Testis (tissue), 5 donors: ENCODE measurements around the gene ZNF337. TPM values are rescaled to one million over a fixed set of nuclear protein-coding genes. Genes with fewer than 3 reads are reported as not detected.

Experiments used
- DNase-seq: peaks from one replicate; pipeline ENCODE4 v3.0.0-alpha.2; 2019
- H3K27ac ChIP-seq, 2 donors: fragments of 200-600 bp; sonication (generic); one replicate each; pipeline ENCODE4 v1.5.1; 2019
- H3K27me3 ChIP-seq: fragments of 200-600 bp; sonication (generic); one replicate; pipeline ENCODE4 v1.5.1; 2019
- H3K36me3 ChIP-seq: fragments of 200-600 bp; sonication (generic); one replicate; pipeline ENCODE4 v1.5.1; 2017; ENCODE audit warnings: low read depth; ENCODE audit errors: missing control alignments
- H3K4me1 ChIP-seq: fragments of 200-600 bp; sonication (generic); one replicate; pipeline ENCODE4 v1.5.1; 2019
- H3K4me3 ChIP-seq, 2 donors: fragments of 200-600 bp; sonication (generic); one replicate each; pipeline ENCODE4 v1.5.1; 2017 to 2019
- H3K9me3 ChIP-seq: fragments of 200-600 bp; sonication (generic); one replicate; pipeline ENCODE4 v1.5.1; 2017
- POLR2A ChIP-seq: fragments of 450-650 bp; IDR thresholded peaks from one replicate; pipeline ENCODE4 v1.6.1; 2017; ENCODE audit warnings: antibody characterized with exemption, mild to moderate bottlenecking, moderate library complexity
- WGBS, 2 donors: methylation state at CpG; one replicate each; pipeline ENCODE4 v1.1.5; 2018; 5-methylcytosine and 5-hydroxymethylcytosine counted together
- intact Hi-C: fragments of 100-400 bp; cut with DNase I; formaldehyde crosslinking; loops from one replicate; pipeline ENCODE4 v1.15.1; 2023; ENCODE audit warnings: low total_unique reads
- long read RNA-seq, 2 donors: transcript quantifications; one replicate each; lab custom pipeline, GENCODE V29; 2026
- polyA plus RNA-seq: library from polyadenylated mRNA; stranded (reverse); fragments of 350-450 nt; fragmentation: Illumina TruSeq; extraction: RNeasy Lipid Tissue Mini Kit (QIAGEN cat#74804); gene quantifications from one replicate; pipeline ENCODE4 v1.2.3, GENCODE V29; 2014; ENCODE audit warnings: low read depth, low replicate concordance; ENCODE audit not compliant: insufficient read depth
- total RNA-seq, 2 donors: library from RNA; depleted of rRNA; stranded (reverse); fragments of >200 nt; gene quantifications; one replicate each; pipeline ENCODE4 v1.2.3, GENCODE V29; 2016
- TF ChIP-seq, protein P1 (sequence below), 3 experiments: fragments of 450-650 bp in 2 of 3; fragments of 200-600 bp in 1 of 3; sonication (generic) in 1 of 3; IDR thresholded peaks; one replicate each; pipeline ENCODE4 v1.5.1; 2016 to 2019; ENCODE audit warnings: antibody characterized with exemption in 3 of 3, mild to moderate bottlenecking in 2 of 3, moderate library complexity in 1 of 3

Gene ZNF337
- 10 to 100 TPM; 19.9 to 21.4 TPM for total RNA-seq
- 11.3 TPM for polyA plus RNA-seq
- long read RNA-seq, donor 1, transcript ZNF337-201 (5 exons, 3,205 nt): major isoform, 6 of 7 reads
- long read RNA-seq, donor 1, partial matches to known transcripts: 0 of 7 reads
- long read RNA-seq, donor 1, other reads (novel, unspliced or antisense): 0 of 7 reads
- long read RNA-seq, donor 2, partial matches to known transcripts: 0 of 3 reads
- long read RNA-seq, donor 2, other reads (novel, unspliced or antisense): 0 of 3 reads

DNA sequence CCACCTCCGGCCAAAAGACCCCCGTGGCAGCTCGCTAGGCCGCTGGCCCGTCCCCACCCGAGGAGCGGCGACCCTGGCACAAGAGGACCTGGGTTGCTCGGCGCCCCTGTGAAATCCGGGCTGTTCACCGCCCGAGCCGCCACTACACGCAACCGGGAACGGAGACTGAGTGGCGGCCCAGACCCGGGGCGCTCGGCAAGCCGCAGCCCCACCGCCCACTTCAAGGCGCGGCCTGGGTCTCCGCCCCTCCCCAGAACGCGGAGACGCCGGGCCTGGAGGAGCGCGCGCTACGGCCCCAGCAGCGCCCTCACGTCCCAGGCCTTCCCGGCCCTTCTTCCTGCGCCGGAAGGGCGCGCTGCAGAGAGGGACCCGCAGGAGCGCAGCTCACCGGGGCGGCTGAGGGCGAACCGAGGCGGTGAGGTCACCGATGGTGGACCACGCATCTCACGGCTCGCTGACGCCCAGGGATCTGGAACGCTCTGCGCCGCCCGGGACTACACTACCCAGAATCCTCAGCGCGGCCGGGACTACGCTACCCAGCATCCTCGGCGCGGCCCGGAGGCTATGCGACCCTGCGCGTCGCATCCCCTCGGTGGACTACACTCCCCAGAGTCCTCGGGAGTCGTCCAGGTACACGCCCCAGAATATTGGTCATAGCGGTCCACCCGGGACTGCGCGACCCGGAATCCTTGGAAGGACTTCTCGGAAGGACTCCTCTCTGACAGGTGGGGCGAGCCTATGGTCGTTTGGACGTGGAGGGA lies at the start of gene ZNF337:
ZNF337 (minus strand) TSS at position 483 of the 761 bp plus-strand sequence. CDS start 10,436 bp downstream, outside the sequence.
- Histone ChIP-seq H3K4me3 (peak within 1 kb of the TSS; percentile 74 to 83), H3K27ac (peak within 1 kb of the TSS; percentile 87 to 89), H3K27me3 (no peaks in the 10 kb centered on the region), H3K4me1 (no peaks in the 10 kb centered on the region), H3K36me3 (no peaks in the 10 kb centered on the region), H3K9me3 (no peaks in the 10 kb centered on the region)
- intact Hi-C loops: no loop called here
- TF ChIP-seq, protein P1, sequence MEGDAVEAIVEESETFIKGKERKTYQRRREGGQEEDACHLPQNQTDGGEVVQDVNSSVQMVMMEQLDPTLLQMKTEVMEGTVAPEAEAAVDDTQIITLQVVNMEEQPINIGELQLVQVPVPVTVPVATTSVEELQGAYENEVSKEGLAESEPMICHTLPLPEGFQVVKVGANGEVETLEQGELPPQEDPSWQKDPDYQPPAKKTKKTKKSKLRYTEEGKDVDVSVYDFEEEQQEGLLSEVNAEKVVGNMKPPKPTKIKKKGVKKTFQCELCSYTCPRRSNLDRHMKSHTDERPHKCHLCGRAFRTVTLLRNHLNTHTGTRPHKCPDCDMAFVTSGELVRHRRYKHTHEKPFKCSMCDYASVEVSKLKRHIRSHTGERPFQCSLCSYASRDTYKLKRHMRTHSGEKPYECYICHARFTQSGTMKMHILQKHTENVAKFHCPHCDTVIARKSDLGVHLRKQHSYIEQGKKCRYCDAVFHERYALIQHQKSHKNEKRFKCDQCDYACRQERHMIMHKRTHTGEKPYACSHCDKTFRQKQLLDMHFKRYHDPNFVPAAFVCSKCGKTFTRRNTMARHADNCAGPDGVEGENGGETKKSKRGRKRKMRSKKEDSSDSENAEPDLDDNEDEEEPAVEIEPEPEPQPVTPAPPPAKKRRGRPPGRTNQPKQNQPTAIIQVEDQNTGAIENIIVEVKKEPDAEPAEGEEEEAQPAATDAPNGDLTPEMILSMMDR (IDR thresholded peaks at IDR 0.05): peak in 1 of 3 experiments; percentile 10
- TF ChIP-seq POLR2A: peak; percentile 29
- 1 to 3% methylated on average over 9 to 72 of the region's 82 CpGs for WGBS, 2 donors
- peak; percentile 97 for DNase-seq

DNA sequence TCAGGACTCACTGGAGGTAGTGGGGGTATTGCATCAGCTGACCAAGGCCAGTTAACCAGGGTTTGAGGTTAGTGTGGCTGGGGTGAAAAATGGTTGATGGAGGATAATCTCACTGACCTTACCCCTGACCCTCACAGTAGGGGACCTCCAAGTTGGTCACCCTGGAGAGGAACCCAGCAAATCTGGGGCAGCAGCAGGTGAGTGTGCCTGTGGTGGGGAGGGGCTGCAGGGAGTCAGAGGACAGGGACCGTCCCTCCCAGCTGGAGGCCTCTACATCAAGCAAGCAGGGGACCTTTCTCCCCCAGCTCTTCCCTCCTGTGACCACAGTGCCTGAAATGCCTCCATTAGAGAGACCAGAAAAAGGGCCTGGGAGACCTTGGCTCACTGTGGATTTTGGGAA lies 49.1 kb upstream of the ZNF337 start:
- no peak for DNase-seq
- 100% methylated on average over 1 of the region's 1 CpG; no CpG with 5 or more reads in 1 of the 2 donors for WGBS, 2 donors
- no peak overlapping the region for H3K27ac ChIP-seq
- H3K9me3 ChIP-seq: no peaks in the 10 kb centered on the region
- intact Hi-C loops: no loop called here
- no peak overlapping the region for H3K4me3 ChIP-seq
- H3K4me1 ChIP-seq: no peaks in the 10 kb centered on the region
- TF ChIP-seq, protein P1 (IDR thresholded peaks at IDR 0.05): no peak
- no peak for TF ChIP-seq POLR2A
- no peaks in the 10 kb centered on the region for H3K27me3 ChIP-seq
- no peaks in the 10 kb centered on the region for H3K36me3 ChIP-seq

DNA sequence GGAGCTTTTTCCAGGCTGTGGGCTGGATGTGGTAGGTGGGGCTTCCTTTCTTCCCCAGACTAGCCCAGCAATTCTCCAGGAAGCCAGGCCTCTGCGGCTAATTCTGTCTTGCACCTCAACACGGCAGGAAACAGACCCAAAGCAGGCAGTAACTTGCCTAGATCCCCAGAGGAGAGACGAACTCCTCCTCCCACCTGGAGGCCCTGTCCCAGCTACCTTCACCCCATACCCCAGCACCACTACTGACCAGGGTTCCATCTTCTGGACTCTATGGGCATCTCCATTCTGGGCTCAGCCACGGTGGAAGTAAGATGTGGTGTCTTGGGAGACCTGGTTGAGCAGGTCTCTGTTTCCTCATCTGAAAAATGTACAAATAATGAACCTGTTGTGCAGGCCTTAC lies 48.4 kb upstream of the ZNF337 start:
- Histone ChIP-seq H3K4me3 (no peak overlapping the region), H3K4me1 (no peaks in the 10 kb centered on the region), H3K27ac (no peak overlapping the region), H3K9me3 (no peaks in the 10 kb centered on the region), H3K36me3 (no peaks in the 10 kb centered on the region), H3K27me3 (no peaks in the 10 kb centered on the region)
- intact Hi-C loops: no loop called here
- WGBS, 2 donors: 96 to 100% methylated on average over 4 of the region's 4 CpGs
- TF ChIP-seq POLR2A: no peak
- TF ChIP-seq, protein P1 (IDR thresholded peaks at IDR 0.05): no peak
- no peak for DNase-seq

DNA sequence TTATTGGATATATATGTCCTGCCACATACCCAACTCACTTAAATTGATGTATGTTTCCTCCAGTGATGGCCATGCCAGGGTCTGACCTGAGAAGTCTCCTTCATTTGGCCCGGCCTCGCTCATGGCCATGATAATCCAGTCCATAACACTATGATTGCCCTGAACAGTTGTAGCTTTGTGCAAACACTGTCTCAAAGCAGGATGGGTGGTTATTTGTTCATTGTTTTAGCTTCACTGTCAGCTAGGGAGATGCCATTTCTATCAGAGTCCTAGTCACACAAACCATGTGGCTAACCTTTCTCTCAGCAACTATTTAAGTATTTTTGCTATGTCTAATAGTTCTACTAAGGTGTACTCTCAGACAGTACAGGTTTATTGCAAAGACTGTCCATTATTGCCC lies 47.6 kb upstream of the ZNF337 start:
- H3K36me3 ChIP-seq: no peaks in the 10 kb centered on the region
- H3K27ac ChIP-seq: no peak overlapping the region
- H3K4me1 ChIP-seq: no peaks in the 10 kb centered on the region
- no peaks in the 10 kb centered on the region for H3K27me3 ChIP-seq
- intact Hi-C loops: no loop called here
- H3K4me3 ChIP-seq: no peak overlapping the region
- DNase-seq: no peak
- 80 to 83% methylated on average over 2 of the region's 2 CpGs for WGBS, 2 donors
- no peak for TF ChIP-seq POLR2A
- TF ChIP-seq, protein P1 (IDR thresholded peaks at IDR 0.05): no peak
- H3K9me3 ChIP-seq: no peaks in the 10 kb centered on the region
